Measurements from ENCODE around the gene SNX12.

GRCh38 chrX:71060127-71060526 lies 8.0 kb downstream of the SNX12 start:
- TF ChIP-seq CTCF (conservative IDR thresholded peaks at IDR 0.05) (no peak), ZFX (IDR thresholded peaks at IDR 0.05) (no peak)
